H1 (cell line): ENCODE data around the gene C12orf56. TPM values are rescaled to one million over a fixed set of nuclear protein-coding genes. Genes with fewer than 3 reads are reported as not detected.

Experiments used
- E2F6 ChIP-seq: IDR thresholded peaks from 2 replicates; pipeline ENCODE4 v1.6.1; 2012; ENCODE audit warnings: inconsistent platforms
- FOSL1 ChIP-seq: IDR thresholded peaks from 2 replicates; pipeline ENCODE4 v1.6.1; 2011; ENCODE audit warnings: mild to moderate bottlenecking, low read depth, low read length, moderate library complexity; ENCODE audit not compliant: insufficient read depth
- JUN ChIP-seq: IDR thresholded peaks from 2 replicates; pipeline ENCODE4 v1.6.1; 2011; ENCODE audit warnings: low read depth, mild to moderate bottlenecking, improper control_type of control experiment, low read length
- POLR2AphosphoS5 ChIP-seq: IDR thresholded peaks from 2 replicates; pipeline ENCODE4 v1.6.1; 2011; ENCODE audit warnings: low read depth, low read length
- TCF12 ChIP-seq: IDR thresholded peaks from 2 replicates; pipeline ENCODE4 v1.6.1; 2011; ENCODE audit warnings: low read depth, mild to moderate bottlenecking, low read length
- TEAD4 ChIP-seq: IDR thresholded peaks from 2 replicates; pipeline ENCODE4 v1.6.1; 2012; ENCODE audit warnings: low read depth, low read length, inconsistent platforms, mixed read lengths
- polyA plus RNA-seq, 7 experiments: library from polyadenylated mRNA; depleted of rRNA in 3 of 7; stranded (reverse) in 5 of 7; unstranded in 2 of 7; fragments of >200 nt in 5 of 7; fragments of 200-250 nt in 2 of 7; gene quantifications; 1 replicate in 5 of 7; 2 replicates in 1 of 7; 4 replicates in 1 of 7; pipeline versions ENCODE4 v1.2.1 to v1.2.3, GENCODE V29; 2011 to 2013; ENCODE audit warnings: missing spikeins in 2 of 7, mixed read lengths in 2 of 7
- total RNA-seq: library from RNA; stranded (reverse); fragmentation: NEBNext Ultra II Directional; extraction: Animal tissue kit (Norgen Biotek cat#: 25700); gene quantifications from 2 replicates; pipeline ENCODE4 v1.2.1, GENCODE V29; 2021

Gene C12orf56
- total and polyA plus RNA-seq, 2 of the 8 experiments (the other 6 are each of a cell fraction or from before 2014, with no cell fraction given), result 1.1 to 2.9 TPM

- TF ChIP-seq FOSL1, result no peak
- no peak for TF ChIP-seq TCF12
- no peak for TF ChIP-seq TEAD4
- TF ChIP-seq POLR2AphosphoS5, result no peak
- TF ChIP-seq E2F6, result no peak
- TF ChIP-seq JUN, result no peak
- TF ChIP-seq, all 59 proteins: peak for 0
These were observed 40.3 kb upstream of the C12orf56 start (continued) for GRCh38 chr12:64430886-64431285.
